ENCODE results near the gene IL1R1.
A peak's percentile ranks its signal among the peaks of the same experiment; 100 is the strongest.
"Not testable (repeated sequence)": the region's sequence is repeated elsewhere in the genome, so short reads cannot be mapped to it uniquely, and the experiment has no call there.

The IL1R1 gene, protein sequence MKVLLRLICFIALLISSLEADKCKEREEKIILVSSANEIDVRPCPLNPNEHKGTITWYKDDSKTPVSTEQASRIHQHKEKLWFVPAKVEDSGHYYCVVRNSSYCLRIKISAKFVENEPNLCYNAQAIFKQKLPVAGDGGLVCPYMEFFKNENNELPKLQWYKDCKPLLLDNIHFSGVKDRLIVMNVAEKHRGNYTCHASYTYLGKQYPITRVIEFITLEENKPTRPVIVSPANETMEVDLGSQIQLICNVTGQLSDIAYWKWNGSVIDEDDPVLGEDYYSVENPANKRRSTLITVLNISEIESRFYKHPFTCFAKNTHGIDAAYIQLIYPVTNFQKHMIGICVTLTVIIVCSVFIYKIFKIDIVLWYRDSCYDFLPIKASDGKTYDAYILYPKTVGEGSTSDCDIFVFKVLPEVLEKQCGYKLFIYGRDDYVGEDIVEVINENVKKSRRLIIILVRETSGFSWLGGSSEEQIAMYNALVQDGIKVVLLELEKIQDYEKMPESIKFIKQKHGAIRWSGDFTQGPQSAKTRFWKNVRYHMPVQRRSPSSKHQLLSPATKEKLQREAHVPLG

DNA sequence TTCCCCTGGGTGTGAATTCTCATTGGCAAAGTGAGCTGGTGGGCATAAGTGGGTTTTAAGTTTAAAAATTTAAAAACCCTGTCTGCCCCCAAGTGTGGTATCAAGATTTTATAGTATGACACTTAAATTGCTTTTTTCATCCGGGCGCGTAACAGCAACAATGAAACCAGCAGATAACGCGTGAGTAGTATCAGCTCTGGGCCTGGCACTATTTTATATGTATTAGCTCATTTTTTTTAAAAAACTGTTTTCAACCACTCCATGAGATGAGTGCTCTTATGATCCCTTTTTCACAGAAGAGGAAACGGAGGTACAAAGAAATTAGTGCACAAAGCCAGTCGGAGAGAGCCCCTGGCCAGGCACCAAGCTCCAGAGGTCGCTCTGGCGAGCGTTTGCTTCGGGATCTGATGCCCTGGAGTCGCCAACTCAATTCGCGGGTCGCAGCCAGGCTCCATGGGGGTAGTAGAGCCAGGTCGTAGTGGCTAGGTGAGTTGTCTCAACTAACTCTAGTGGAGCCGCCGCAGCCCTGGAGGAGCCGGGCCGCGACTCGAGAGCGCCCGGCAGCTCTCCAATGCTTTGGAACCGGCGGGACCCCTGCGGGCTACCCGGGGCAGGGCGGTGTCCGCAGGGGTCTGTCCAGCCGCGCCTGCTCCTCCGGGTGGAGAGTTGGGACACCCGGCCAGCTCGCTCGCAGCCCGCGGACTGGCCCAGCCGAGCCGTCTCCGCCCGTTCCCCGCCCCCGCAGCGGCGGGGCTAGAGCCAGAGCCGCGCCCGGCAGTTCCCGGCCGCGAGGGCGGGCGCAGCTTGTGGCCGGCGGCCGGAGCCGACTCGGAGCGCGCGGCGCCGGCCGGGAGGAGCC is at the start of gene IL1R1:
Gene IL1R1, plus strand, starts transcription at position 777 of the 859 bp plus-strand sequence. CDS start 14,979 bp downstream, outside the sequence.
- no peak for DNase-seq (ENCODE audit: low read depth in 2 of 2)

DNA sequence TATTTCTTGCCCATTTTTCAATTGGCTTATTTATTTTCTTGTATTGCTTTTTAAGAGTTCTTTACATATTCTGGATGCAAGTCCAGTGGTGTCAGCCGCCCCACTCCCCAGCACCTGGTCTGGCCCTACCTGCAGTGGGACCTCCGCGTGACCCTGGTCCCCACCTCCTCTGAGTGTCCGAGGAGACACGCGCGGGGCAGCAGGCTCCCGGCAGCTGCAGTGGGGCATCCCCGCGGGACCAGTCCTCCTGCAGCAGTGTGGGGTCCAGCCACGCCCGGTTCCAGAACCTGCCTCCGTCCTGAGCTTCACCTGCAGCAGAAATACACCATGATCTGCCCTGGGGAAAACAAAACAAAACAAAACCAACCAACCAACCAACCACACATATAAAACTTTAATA is 48.9 kb upstream of the IL1R1 start:
- DNase-seq (ENCODE audit: low read depth in 2 of 2) = no peak

DNA sequence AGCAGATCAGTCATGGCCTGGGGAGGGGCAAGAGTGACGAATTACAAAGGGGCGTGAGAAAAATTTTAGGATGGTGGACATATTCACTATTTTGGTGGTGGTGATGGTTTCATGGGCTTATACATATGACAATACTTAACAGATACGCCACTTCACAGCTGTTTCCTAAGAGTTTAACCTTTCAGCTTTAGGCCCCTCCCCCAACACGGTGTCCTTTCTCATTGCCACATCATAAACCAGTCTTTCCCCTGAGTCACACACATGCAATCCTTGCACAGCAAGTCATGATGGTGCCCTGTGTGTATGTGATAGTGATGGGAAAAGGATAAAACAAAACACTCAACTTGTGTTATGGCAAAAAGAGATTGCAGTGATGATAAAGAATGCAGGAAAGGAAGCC is 47.6 kb upstream of the IL1R1 start:
- DNase-seq (ENCODE audit: low read depth in 2 of 2) = no peak

DNA sequence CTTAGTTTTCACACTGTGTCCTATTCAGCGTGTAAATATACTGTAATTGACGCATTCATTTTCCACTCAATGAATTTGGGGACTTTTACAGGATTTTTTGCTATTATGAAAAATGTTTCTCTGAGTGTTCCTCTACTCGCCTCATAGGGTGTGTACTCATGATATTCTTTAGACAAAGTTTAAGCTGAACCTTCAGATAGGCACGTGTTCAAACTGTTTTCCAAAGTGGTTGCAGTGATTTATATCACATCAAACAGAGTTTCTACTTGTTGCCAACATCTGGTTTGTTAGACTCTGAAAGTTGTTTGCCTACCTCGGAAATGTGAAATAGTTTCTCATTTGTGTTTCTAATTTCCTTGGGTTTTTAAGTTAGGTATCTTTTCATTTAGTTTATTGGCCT is 46.4 kb upstream of the IL1R1 start:
- no peak for DNase-seq (ENCODE audit: low read depth in 2 of 2)

GRCh38 chr2:102098756-102099155 is 43.8 kb upstream of the IL1R1 start:
- no peak for DNase-seq (ENCODE audit: low read depth in 2 of 2)

DNA sequence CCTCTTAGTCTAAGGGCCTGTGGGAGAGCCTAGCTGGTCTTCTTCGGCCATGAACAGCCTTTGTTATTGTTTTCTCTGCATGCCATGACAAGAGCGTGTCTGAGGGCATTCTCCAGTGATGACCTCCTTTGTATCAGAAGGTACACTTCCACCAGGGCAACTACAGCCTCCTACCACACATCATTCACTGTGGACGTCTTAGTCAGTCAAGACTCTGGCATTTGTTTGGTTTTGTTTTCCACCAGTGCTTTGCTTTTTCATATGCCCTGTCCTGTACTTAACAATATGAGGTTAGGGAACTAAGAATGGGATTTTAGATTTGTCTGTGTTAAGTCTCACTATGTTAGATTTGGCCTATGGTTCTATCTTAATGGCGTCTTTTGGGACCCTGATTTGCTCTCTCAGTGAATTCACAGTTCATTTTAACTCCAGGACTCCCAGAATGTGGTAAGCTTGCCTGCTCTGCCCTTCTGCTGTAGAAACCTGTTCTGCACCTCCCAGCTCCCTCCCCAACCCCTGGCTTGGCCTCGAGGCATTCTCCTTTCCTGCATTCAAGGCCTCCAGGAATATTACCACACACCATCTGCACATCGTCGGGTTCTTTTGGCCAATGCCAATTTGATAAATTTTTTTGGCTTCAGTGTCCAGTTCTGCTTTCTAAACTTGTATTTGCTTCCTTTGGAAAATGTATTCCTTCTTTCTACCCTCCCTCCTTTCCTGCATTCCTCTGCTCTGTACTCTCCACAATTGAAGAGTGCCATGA is 42.8 kb upstream of the IL1R1 start:
- no peak for DNase-seq (ENCODE audit: low read depth in 2 of 2)

GRCh38 chr2:102100371-102101096 is 42.0 kb upstream of the IL1R1 start:
- DNase-seq (ENCODE audit: low read depth in 2 of 2) = no peak

DNA sequence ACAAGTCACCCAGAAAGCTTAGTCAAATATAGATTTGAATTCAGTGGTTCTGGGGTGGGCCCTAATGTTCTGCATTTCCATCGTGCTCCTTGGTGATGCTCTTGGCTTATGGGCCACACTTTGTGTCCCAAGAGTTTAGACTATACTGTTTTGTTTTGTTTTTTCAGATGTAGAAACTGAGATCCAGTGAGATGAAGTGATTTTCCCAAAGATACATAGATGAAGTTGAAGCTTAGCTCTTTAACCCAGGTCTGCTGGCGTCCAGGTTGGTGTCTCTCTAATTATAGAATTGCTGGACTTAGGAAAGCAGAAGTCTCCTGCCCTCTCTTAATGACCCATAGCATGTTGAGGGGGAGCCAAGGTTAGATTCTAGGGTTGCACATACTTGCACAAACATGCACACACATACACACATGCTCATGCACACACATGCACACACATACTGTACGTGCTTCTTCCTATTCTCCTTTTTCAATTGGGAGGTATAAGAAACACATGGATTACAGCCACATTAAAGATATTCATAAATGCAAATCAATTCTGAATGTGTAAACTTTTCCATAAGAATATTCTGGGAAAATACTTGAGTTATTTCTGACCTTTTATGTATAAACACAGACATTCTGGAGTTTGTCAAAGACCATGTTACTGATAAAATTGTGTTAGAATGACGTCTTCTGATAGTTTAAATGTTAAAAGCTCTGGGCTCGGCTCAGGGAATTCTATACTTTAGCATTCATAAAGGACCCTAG is 41.3 kb upstream of the IL1R1 start:
- no peak for DNase-seq (ENCODE audit: low read depth in 2 of 2)

- no peak for DNase-seq (ENCODE audit: low read depth in 2 of 2)
Measured at GRCh38 chr2:102101849-102102635, 40.5 kb upstream of the IL1R1 start.

DNA sequence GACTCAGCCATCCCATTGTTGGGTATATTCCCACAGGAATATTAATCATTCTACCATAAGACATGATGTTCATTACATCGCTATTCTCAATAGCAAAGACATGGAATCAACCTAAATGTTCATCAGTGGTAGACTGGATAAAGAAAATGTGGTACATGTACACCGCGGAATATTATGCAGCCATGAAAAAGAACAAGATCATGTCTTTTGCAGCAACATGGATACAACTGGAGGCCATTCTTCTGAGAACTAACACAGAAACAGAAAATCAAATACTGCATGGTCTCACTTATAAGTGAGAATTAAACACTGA is 40.0 kb upstream of the IL1R1 start:
- not testable (repeated sequence) for DNase-seq (ENCODE audit: low read depth in 2 of 2)

DNA sequence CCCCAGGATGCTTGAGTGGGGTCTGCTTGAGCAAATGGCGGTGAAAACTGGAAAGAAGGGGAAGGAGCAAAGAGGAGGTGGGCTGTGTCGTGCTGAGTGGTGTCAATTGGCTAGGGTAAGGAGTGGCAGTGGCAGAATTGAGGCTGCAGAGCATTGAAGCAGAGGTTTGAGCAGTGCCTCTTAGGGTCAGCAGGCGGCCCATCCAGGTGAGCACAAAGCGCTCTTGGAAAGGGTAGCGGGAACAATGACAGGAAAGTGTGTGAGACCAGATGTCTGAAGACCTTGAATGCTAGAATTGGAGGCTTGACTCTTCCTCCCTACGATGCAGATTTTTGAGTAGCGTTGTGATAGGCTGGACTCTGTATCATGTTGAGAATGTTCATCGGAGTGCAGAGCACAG is 39.3 kb upstream of the IL1R1 start:
- no peak for DNase-seq (ENCODE audit: low read depth in 2 of 2)

- DNase-seq (ENCODE audit: low read depth in 2 of 2) = peak; percentile 11 to 13
Measured at GRCh38 chr2:102103992-102104871, 38.3 kb upstream of the IL1R1 start.

- no peak for DNase-seq (ENCODE audit: low read depth in 2 of 2)
Measured at GRCh38 chr2:102106133-102106556, 36.4 kb upstream of the IL1R1 start.

DNA sequence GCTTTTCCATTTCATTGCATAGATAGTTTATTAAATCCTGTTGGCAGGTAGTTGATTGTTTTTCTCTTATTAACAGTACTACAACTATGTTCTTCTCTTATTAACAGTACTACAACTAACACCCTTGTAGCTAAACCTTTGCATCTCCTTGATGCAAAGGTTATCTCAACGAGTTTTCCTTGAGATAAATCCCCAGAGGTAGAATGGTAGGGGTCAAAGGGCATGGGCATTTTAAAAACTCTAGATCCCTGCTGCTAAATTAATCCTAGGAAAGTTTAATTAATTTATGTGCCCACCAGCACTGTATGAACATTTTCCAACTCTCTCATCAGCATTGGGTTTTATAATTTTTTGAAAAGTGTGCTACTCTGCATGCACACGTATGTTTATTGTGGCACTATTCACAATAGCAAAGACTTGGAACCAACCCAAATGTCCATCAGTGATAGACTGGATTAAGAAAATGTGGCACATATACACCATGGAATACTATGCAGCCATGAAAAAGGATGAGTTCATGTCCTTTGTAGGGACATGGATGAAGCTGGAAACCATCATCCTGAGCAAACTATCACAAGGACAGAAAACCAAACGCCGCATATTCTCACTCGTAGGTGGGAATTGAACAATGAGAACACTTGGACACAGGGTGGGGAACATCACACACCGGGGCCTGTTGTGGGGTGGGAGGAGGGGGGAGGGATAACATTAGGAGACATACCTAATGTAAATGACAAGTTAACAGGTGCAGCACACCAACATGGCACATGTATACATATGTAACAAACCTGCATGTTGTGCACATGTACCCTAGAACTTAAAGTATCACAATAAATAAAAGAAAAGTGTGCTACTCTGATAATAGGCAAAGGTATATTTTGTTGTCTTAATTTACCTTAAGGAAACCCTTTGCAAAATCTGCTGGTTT is 35.5 kb upstream of the IL1R1 start:
- not testable (repeated sequence) for DNase-seq (ENCODE audit: low read depth in 2 of 2)

GRCh38 chr2:102107741-102108070 is 34.8 kb upstream of the IL1R1 start:
- DNase-seq (ENCODE audit: low read depth in 2 of 2) = no peak

DNA sequence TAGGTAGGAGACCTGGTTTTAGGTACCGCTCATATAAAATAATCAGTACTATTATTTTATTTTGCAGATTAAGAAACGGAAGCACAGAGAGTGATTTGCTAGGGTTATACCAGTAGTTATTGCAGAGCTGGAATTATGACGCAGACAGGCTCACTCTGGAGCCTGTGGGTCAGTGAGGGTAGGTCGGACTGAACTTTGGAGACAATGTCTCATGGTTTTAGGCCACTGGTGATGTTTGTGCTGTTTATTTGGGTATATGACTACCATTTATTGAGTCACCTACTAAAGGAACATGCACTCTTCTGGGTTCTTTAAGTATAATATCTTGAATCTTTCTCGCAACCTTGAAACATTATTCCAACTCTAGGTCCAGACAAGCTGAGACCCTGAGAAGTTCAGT is 33.5 kb upstream of the IL1R1 start:
- DNase-seq (ENCODE audit: low read depth in 2 of 2) = no peak

DNA sequence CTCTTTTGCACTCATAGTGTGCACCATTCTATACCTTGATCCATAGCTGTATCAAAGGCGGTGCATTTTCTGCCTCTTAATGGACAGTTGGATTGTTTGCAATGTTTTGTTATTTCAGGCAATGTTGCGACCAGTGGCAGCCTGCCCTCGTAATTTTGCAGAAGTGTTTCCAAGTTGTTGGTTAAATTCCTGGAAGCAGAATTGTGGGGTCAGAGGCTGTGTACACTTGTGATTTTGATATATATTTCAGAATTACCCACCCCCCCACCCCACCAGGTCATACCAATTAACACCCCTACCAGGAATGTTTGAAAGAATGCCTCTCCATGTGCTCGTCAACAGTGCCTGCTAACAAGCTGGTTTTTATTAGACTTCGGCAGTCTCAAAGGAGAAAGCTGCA is 32.4 kb upstream of the IL1R1 start:
- DNase-seq (ENCODE audit: low read depth in 2 of 2) = no peak

Data from stimulated activated CD8-positive, alpha-beta memory T cell treated with anti-CD3 and anti-CD28 coated beads, Interleukin-2, amount 100 ng/mL, for 1 hour (primary cell).